Esophagus squamous epithelium (tissue), 5 donors: Measurements from ENCODE around the gene PRSS2. TPM values are rescaled to one million over a fixed set of nuclear protein-coding genes. Genes with fewer than 3 reads are reported as not detected.

Source experiments
- DNase-seq: peaks from one replicate; lab custom pipeline; 2025; lab: John Stamatoyannopoulos, UW
- H3K27ac ChIP-seq, 4 donors: fragments of 200-600 bp; sonication (generic); one replicate each; pipeline ENCODE4 v1.5.1; 2016 to 2019; ENCODE audit warnings: mild to moderate bottlenecking in 1 of 4
- H3K27me3 ChIP-seq, 4 donors: fragments of 200-600 bp; sonication (generic); 1 replicate in 3 of 4; 2 replicates in 1 of 4; pipeline versions ENCODE4 v1.5.1 to v1.6.0; 2017 to 2021; ENCODE audit warnings: antibody characterized with exemption in 1 of 4
- H3K36me3 ChIP-seq, 3 donors: fragments of 200-600 bp; sonication (generic); one replicate each; pipeline ENCODE4 v1.5.1; 2016 to 2019
- H3K4me1 ChIP-seq, 3 donors: fragments of 200-600 bp; sonication (generic); one replicate each; pipeline ENCODE4 v1.5.1; 2017 to 2019
- H3K4me3 ChIP-seq, 4 donors: fragments of 200-600 bp; sonication (generic); 1 replicate in 3 of 4; 2 replicates in 1 of 4; pipeline ENCODE4 v1.5.1; 2016 to 2019; ENCODE audit warnings: mild to moderate bottlenecking in 2 of 4, moderate library complexity in 1 of 4
- H3K9me3 ChIP-seq, 3 donors: fragments of 200-600 bp; sonication (generic); one replicate each; pipeline ENCODE4 v1.5.1; 2016 to 2019
- POLR2A ChIP-seq, 4 donors: fragments of 450-650 bp; IDR thresholded peaks; one replicate each; pipeline ENCODE4 v1.6.1; 2017; ENCODE audit warnings: antibody characterized with exemption in 4 of 4, mild to moderate bottlenecking in 4 of 4, moderate library complexity in 3 of 4
- WGBS, 2 donors: methylation state at CpG; one replicate each; pipeline ENCODE4 v1.1.5; 2018; 5-methylcytosine and 5-hydroxymethylcytosine counted together
- intact Hi-C: fragments of 100-400 bp; cut with DNase I; formaldehyde crosslinking; loops from one replicate; pipeline ENCODE4 v1.15.0; 2022
- total RNA-seq, 4 donors: library from RNA; depleted of rRNA; stranded (reverse); fragments of >200 nt; gene quantifications; one replicate each; pipeline ENCODE4 v1.1.0, GENCODE V29; 2016
- TF ChIP-seq, protein P1 (sequence below), 6 experiments: fragments of 450-650 bp in 4 of 6; fragments of 200-600 bp in 2 of 6; sonication (generic) in 2 of 6; IDR thresholded peaks; one replicate each; pipeline ENCODE4 v1.5.1; 2016 to 2019; ENCODE audit warnings: antibody characterized with exemption in 6 of 6, mild to moderate bottlenecking in 4 of 6, moderate library complexity in 4 of 6
- donor health status: DM: yes; HTN: yes; CAD: no.

Gene PRSS2
- total RNA-seq, 4 donors from 2014 or later = not detected

- Histone ChIP-seq H3K36me3 (no peaks in the 10 kb centered on the region), H3K4me1 (peaks cover 15 to 20% (median 18%) of the 10 kb centered on the region in 3 donors), H3K27ac (no peak overlapping the region), H3K4me3 (no peak overlapping the region), H3K9me3 (no peaks in the 10 kb centered on the region), H3K27me3 (peaks cover 13 to 58% (median 14%) of the 10 kb centered on the region in 4 donors)
- DNase-seq = no peak
- intact Hi-C loops = no loop called here
- 73% methylated on average over 5 of the region's 5 CpGs for WGBS, 2 donors
- TF ChIP-seq, protein P1, sequence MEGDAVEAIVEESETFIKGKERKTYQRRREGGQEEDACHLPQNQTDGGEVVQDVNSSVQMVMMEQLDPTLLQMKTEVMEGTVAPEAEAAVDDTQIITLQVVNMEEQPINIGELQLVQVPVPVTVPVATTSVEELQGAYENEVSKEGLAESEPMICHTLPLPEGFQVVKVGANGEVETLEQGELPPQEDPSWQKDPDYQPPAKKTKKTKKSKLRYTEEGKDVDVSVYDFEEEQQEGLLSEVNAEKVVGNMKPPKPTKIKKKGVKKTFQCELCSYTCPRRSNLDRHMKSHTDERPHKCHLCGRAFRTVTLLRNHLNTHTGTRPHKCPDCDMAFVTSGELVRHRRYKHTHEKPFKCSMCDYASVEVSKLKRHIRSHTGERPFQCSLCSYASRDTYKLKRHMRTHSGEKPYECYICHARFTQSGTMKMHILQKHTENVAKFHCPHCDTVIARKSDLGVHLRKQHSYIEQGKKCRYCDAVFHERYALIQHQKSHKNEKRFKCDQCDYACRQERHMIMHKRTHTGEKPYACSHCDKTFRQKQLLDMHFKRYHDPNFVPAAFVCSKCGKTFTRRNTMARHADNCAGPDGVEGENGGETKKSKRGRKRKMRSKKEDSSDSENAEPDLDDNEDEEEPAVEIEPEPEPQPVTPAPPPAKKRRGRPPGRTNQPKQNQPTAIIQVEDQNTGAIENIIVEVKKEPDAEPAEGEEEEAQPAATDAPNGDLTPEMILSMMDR (IDR thresholded peaks at IDR 0.05) = no peak
- TF ChIP-seq POLR2A (IDR thresholded peaks at IDR 0.05) = no peak
These were observed 22.4 kb downstream of the PRSS2 start for GRCh38 chr7:142793156-142793555.

- 44 to 53% methylated on average over 5 of the region's 5 CpGs for WGBS, 2 donors
- Histone ChIP-seq H3K36me3 (no peaks in the 10 kb centered on the region), H3K4me3 (peak overlapping the region in 1 of 4 donors; percentile 49), H3K4me1 (peaks cover 15 to 20% (median 18%) of the 10 kb centered on the region in 3 donors), H3K27ac (peak overlapping the region in 2 of 4 donors; percentile 64 to 78), H3K9me3 (no peaks in the 10 kb centered on the region), H3K27me3 (peaks cover 13 to 72% (median 17%) of the 10 kb centered on the region in 4 donors)
- intact Hi-C loops = no loop called here
- DNase-seq = no peak
- peak in 1 of 4 donors; percentile 18 for TF ChIP-seq POLR2A (IDR thresholded peaks at IDR 0.05)
- TF ChIP-seq, protein P1 (IDR thresholded peaks at IDR 0.05) = no peak
These were observed 24.6 kb downstream of the PRSS2 start for GRCh38 chr7:142795339-142795863.

- intact Hi-C loops = no loop called here
- peaks cover 13 to 77% (median 17%) of the 10 kb centered on the region in 4 donors for H3K27me3 ChIP-seq
- H3K4me3 ChIP-seq = peak overlapping the region; percentile 28 to 63 (median 44)
- DNase-seq = no peak
- H3K36me3 ChIP-seq = no peaks in the 10 kb centered on the region
- TF ChIP-seq, protein P1 (IDR thresholded peaks at IDR 0.05) = no peak
- no peak for TF ChIP-seq POLR2A (IDR thresholded peaks at IDR 0.05)
- H3K9me3 ChIP-seq = no peaks in the 10 kb centered on the region
- peak overlapping the region; percentile 64 to 78 (median 72) for H3K27ac ChIP-seq
- peaks cover 15 to 20% (median 18%) of the 10 kb centered on the region in 3 donors for H3K4me1 ChIP-seq
- 47 to 55% methylated on average over 7 of the region's 9 CpGs for WGBS, 2 donors
These were observed 25.3 kb downstream of the PRSS2 start for GRCh38 chr7:142796001-142796500.

- Histone ChIP-seq H3K4me1 (peaks cover 15 to 20% (median 18%) of the 10 kb centered on the region in 3 donors), H3K27ac (peak overlapping the region; percentile 64 to 78 (median 72)), H3K9me3 (no peaks in the 10 kb centered on the region), H3K27me3 (peaks cover 13 to 77% (median 17%) of the 10 kb centered on the region in 4 donors), H3K36me3 (no peaks in the 10 kb centered on the region), H3K4me3 (peak overlapping the region; percentile 28 to 63 (median 44))
- DNase-seq = no peak
- WGBS, 2 donors = 29 to 53% methylated on average over 5 to 7 of the region's 74 CpGs
- TF ChIP-seq, protein P1 (IDR thresholded peaks at IDR 0.05) = no peak
- TF ChIP-seq POLR2A (IDR thresholded peaks at IDR 0.05) = no peak
- intact Hi-C loops = no loop called here
These were observed 26.0 kb downstream of the PRSS2 start for GRCh38 chr7:142796501-142797390.
